DND-41 (cell line): Measurements from ENCODE around the gene EOGT.

Source experiments
- EZH2 ChIP-seq: IDR thresholded peaks from 3 replicates; pipeline ENCODE4 v1.6.1; 2012; ENCODE audit warnings: borderline replicate concordance, low read depth, mild to moderate bottlenecking, moderate library complexity, low read length, inconsistent platforms; ENCODE audit not compliant: severe bottlenecking
- TF ChIP-seq, protein P1 (sequence below): IDR thresholded peaks from 2 replicates; pipeline ENCODE4 v1.5.1; 2012; ENCODE audit warnings: borderline replicate concordance, low read length, moderate library complexity, mild to moderate bottlenecking; ENCODE audit not compliant: poor library complexity, severe bottlenecking; ENCODE audit errors: extremely low read depth

DNA sequence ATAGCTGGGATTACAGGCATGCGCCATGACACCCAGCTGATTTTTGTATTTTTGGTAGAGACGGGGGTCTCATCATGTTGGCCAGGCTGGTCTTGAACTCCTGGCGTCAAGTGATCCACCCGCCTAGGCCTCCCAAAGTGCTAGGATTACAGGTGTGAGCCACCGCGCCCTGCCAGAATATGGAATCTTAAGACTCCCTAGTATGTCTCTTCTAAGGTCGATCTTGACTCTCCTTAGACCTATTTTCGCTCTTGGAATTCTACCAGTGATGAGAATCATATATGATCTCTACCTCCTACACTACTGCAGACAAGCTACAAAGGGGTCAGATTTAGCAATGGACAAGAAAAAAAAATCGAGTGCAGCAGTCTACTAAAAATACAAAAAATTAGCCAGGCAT is 19.3 kb upstream of the EOGT start:
- TF ChIP-seq, protein P1, sequence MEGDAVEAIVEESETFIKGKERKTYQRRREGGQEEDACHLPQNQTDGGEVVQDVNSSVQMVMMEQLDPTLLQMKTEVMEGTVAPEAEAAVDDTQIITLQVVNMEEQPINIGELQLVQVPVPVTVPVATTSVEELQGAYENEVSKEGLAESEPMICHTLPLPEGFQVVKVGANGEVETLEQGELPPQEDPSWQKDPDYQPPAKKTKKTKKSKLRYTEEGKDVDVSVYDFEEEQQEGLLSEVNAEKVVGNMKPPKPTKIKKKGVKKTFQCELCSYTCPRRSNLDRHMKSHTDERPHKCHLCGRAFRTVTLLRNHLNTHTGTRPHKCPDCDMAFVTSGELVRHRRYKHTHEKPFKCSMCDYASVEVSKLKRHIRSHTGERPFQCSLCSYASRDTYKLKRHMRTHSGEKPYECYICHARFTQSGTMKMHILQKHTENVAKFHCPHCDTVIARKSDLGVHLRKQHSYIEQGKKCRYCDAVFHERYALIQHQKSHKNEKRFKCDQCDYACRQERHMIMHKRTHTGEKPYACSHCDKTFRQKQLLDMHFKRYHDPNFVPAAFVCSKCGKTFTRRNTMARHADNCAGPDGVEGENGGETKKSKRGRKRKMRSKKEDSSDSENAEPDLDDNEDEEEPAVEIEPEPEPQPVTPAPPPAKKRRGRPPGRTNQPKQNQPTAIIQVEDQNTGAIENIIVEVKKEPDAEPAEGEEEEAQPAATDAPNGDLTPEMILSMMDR = no peak
- no peak for TF ChIP-seq EZH2
